ENCODE measurements around the gene TK1.
"Not testable (repeated sequence)": the region's sequence is repeated elsewhere in the genome, so short reads cannot be mapped to it uniquely, and the experiment has no call there.

DNA sequence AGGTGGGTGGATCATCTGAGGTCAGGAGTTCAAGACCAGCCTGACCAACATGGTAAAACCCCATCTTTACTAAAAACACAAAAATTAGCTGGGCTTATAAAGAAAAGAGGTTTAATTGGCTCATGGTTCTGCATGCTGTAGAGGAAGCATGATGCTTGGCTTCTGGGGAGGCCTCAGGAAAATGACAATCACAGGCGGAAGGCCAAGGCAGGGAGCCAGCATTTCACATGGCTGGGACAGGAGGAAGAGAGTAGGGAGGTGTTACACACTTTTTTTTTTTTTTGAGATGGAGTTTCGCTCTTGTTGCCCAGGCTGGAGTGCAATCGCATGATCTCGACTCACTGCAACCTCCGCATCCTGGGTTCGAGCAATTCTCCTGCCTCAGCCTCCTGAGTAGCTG is 48.2 kb upstream of the TK1 start:
- not testable (repeated sequence) for TF ChIP-seq POLR2A (IDR thresholded peaks at IDR 0.05; ENCODE audit: low read depth, low read length); TAF1 (IDR thresholded peaks at IDR 0.05; ENCODE audit: borderline replicate concordance, low read depth, low read length); POLR2AphosphoS5 (IDR thresholded peaks at IDR 0.05; ENCODE audit: low read depth, low read length)
